Measurements from ENCODE around the gene PCNT. TPM values are rescaled to one million over a fixed set of nuclear protein-coding genes. Genes with fewer than 3 reads are reported as not detected.

PCNT gene
- total and polyA plus RNA-seq, 2 of the 8 experiments (the other 6 are each of a cell fraction or from before 2014, with no cell fraction given): 9.9 to 45.1 TPM

- TF ChIP-seq CHD7 (IDR thresholded peaks at IDR 0.05; ENCODE audit: insufficient replicate concordance, low read length) (no peak), BCL11A (IDR thresholded peaks at IDR 0.05; ENCODE audit: low read depth in 2 of 2, low read length in 2 of 2) (no peak), FOSL1 (IDR thresholded peaks at IDR 0.05; ENCODE audit: insufficient read depth, low read depth, low read length) (no peak), TEAD4 (IDR thresholded peaks at IDR 0.05; ENCODE audit: low read depth, low read length) (no peak), EGR1 (IDR thresholded peaks at IDR 0.05; ENCODE audit: borderline replicate concordance, low read depth, low read length) (no peak), SP2 (IDR thresholded peaks at IDR 0.05; ENCODE audit: low read length) (no peak), TCF12 (IDR thresholded peaks at IDR 0.05; ENCODE audit: low read depth, low read length) (no peak), BRCA1 (IDR thresholded peaks at IDR 0.05; ENCODE audit: low read depth, low read length) (no peak), ZNF274 (IDR thresholded peaks at IDR 0.05; ENCODE audit: borderline replicate concordance, extremely low read depth, low read length) (no peak), BACH1 (IDR thresholded peaks at IDR 0.05; ENCODE audit: low read length) (no peak), SAP30 (IDR thresholded peaks at IDR 0.05; ENCODE audit: insufficient read depth, insufficient replicate concordance, low read length) (no peak), CHD1 (IDR thresholded peaks at IDR 0.05; ENCODE audit: low read depth, low read length) (no peak)
These were observed 45.7 kb downstream of the PCNT start (continued) for GRCh38 chr21:46369520-46370235.
